Peyer's patch (tissue), 4 donors: Measurements from ENCODE around the gene TAPBPL.

Experiments
- CTCF ChIP-seq, 6 experiments: fragments of 450-650 bp in 4 of 6; fragments of 200-600 bp in 2 of 6; sonication (generic) in 1 of 6; IDR thresholded peaks; one replicate each; pipeline ENCODE4 v1.5.1; 2017 to 2019; ENCODE audit warnings: antibody characterized with exemption in 6 of 6, mild to moderate bottlenecking in 3 of 6, moderate library complexity in 1 of 6
- POLR2A ChIP-seq, 2 donors: fragments of 450-650 bp; IDR thresholded peaks; one replicate each; pipeline ENCODE4 v1.5.1; 2017; ENCODE audit warnings: antibody characterized with exemption in 2 of 2, mild to moderate bottlenecking in 2 of 2, moderate library complexity in 2 of 2

- TF ChIP-seq POLR2A (IDR thresholded peaks at IDR 0.05), result no peak
- TF ChIP-seq CTCF (IDR thresholded peaks at IDR 0.05), result no peak
Measured at GRCh38 chr12:6418796-6419195, 33.0 kb upstream of the TAPBPL start.
